Stimulated activated CD8-positive, alpha-beta memory T cell treated with anti-CD3 and anti-CD28 coated beads, Interleukin-15, amount 100 ng/mL, for 24 hours (primary cell): Measurements from ENCODE around the gene ACTL8.

Experiments used
- DNase-seq: peaks from one replicate; pipeline ENCODE4 v3.0.0-alpha.2; 2020; ENCODE audit warnings: low read depth

ACTL8 gene

GRCh38 chr1:17875882-17876280 lies 120.7 kb downstream of the ACTL8 start:
- DNase-seq = no peak
